Pancreas (tissue), 10 donors: ENCODE data around the gene ADAMTS14. TPM values are rescaled to one million over a fixed set of nuclear protein-coding genes. Genes with fewer than 3 reads are reported as not detected.

Experiments used
- ATAC-seq, 4 donors: fragments of 200-7000 bp; cut with Tn5 transposase; one replicate each; pipeline versions ENCODE4 v1.8.0 to v1.9.1; 2020; ENCODE audit warnings: mild to moderate bottlenecking in 4 of 4, moderate library complexity in 4 of 4
- DNase-seq, 6 donors: peaks; one replicate each; pipeline ENCODE4 v3.0.0-alpha.2; 2020
- FAIRE-seq: peaks from 2 replicates; lab custom pipeline; 2012; peaks lifted over from hg19 to GRCh38; lab: Jason Lieb, UNC
- H3K27ac ChIP-seq, 4 donors: fragments of 200-600 bp; sonication (generic); 1 replicate in 3 of 4; 2 replicates in 1 of 4; pipeline versions ENCODE4 v1.5.0 to v1.8.0; 2020
- H3K27me3 ChIP-seq, 4 donors: fragments of 200-600 bp; one replicate each; pipeline ENCODE4 v1.8.0; 2021
- H3K36me3 ChIP-seq, 3 donors: fragments of 200-600 bp; sonication (generic) in 1 of 3; one replicate each; pipeline versions ENCODE4 v1.5.0 to v1.8.0; 2020 to 2021
- H3K4me1 ChIP-seq, 3 donors: fragments of 200-600 bp; one replicate each; pipeline ENCODE4 v1.8.0; 2021
- H3K4me3 ChIP-seq, 4 donors: fragments of 200-600 bp; sonication (generic) in 2 of 4; one replicate each; pipeline versions ENCODE4 v1.5.0 to v1.8.0; 2020 to 2021
- H3K9me3 ChIP-seq, 4 donors: fragments of 200-600 bp; one replicate each; pipeline ENCODE4 v1.8.0; 2021
- CTCF ChIP-seq, 4 donors: fragments of 200-600 bp; sonication (generic) in 3 of 4; IDR thresholded peaks; one replicate each; pipeline versions ENCODE4 v1.5.0 to v1.8.0; 2021; ENCODE audit warnings: antibody characterized with exemption in 4 of 4
- WGBS, 2 donors: extraction: QIAGEN DNeasy Blood & Tissue Kit; methylation state at CpG; one replicate each; pipeline ENCODE4 v1.1.7; 2013; 5-methylcytosine and 5-hydroxymethylcytosine counted together
- intact Hi-C, 3 donors: fragments of 100-400 bp; cut with DNase I; formaldehyde crosslinking; loops; one replicate each; pipeline versions ENCODE4 v1.11.1 to v1.14.2; 2022
- polyA plus RNA-seq, 2 donors: library from polyadenylated mRNA; stranded (reverse); fragments of 200-250 nt; gene quantifications; one replicate each; pipeline ENCODE4 v1.2.3, GENCODE V29; 2013
- total RNA-seq, 6 donors: library from RNA; stranded (reverse); fragmentation: NEBNext Ultra II Directional in 4 of 6; extraction: Animal tissue kit (Norgen Biotek cat#: 25700) in 4 of 6; gene quantifications; one replicate each; pipeline versions ENCODE4 v1.2.1 to v1.2.4, GENCODE V29; 2021 to 2023
- donor health status: healthy with polysubstance abuse.
- donor health status: DM: no; HTN: no; CAD: no; lungs with moderate emphysema.
- donor health status: DM: no; HTN: no; CAD: no.
- donor health status: control.
- donor health status: control.
- donor health status: Bipolar disorder and iron deficiency.
- donor health status: DM: yes; HTN: yes; CAD: no.
- donor health status: DM: no; HTN: no; CAD: no.
- donor health status: DM: no; HTN: no; CAD: no.
- donor health status: DM: yes; HTN: yes; CAD: no.

The ADAMTS14 gene
- total and polyA plus RNA-seq, 8 donors, result 0.06 to 2.2 (median 0.23) TPM; not detected in 2

GRCh38 chr10:70779511-70780369 lies 107.4 kb downstream of the ADAMTS14 start:
- 69 to 80% methylated on average over 16 of the region's 16 CpGs for WGBS, 2 donors

GRCh38 chr10:70780370-70780760 lies 108.1 kb downstream of the ADAMTS14 start:
- 80 to 90% methylated on average over 9 of the region's 9 CpGs for WGBS, 2 donors
- Histone ChIP-seq H3K27me3 (no peaks in the 10 kb centered on the region), H3K4me3 (no peak overlapping the region), H3K4me1 (no peaks in the 10 kb centered on the region), H3K9me3 (no peaks in the 10 kb centered on the region), H3K36me3 (no peaks in the 10 kb centered on the region), H3K27ac (no peak overlapping the region)
- no peak for TF ChIP-seq CTCF (IDR thresholded peaks at IDR 0.05)
- DNase-seq (no peak), FAIRE-seq (no peak), ATAC-seq (no peak)
- intact Hi-C loops, result no loop called here

More at GRCh38 chr10:70779511-70780369, 107.4 kb downstream of the ADAMTS14 start:
- Histone ChIP-seq H3K36me3 (no peaks in the 10 kb centered on the region), H3K9me3 (no peaks in the 10 kb centered on the region), H3K4me1 (no peaks in the 10 kb centered on the region), H3K27me3 (no peaks in the 10 kb centered on the region), H3K27ac (no peak overlapping the region), H3K4me3 (no peak overlapping the region)
- ATAC-seq (peak in 3 of 4 donors; percentile 26 to 67 (median 63)), DNase-seq (no peak), FAIRE-seq (no peak)
- TF ChIP-seq CTCF (IDR thresholded peaks at IDR 0.05), result no peak
- intact Hi-C loops, result no loop called here

GRCh38 chr10:70780772-70781171 lies 108.5 kb downstream of the ADAMTS14 start:
- ATAC-seq (no peak), FAIRE-seq (no peak), DNase-seq (no peak)
- 76 to 86% methylated on average over 4 of the region's 4 CpGs for WGBS, 2 donors
- H3K36me3 ChIP-seq, result no peaks in the 10 kb centered on the region
- H3K27ac ChIP-seq, result no peak overlapping the region
- no peaks in the 10 kb centered on the region for H3K27me3 ChIP-seq
- TF ChIP-seq CTCF (IDR thresholded peaks at IDR 0.05), result no peak
- intact Hi-C loops, result no loop called here
- H3K9me3 ChIP-seq, result no peaks in the 10 kb centered on the region
- H3K4me1 ChIP-seq, result no peaks in the 10 kb centered on the region
- no peak overlapping the region for H3K4me3 ChIP-seq

- Histone ChIP-seq H3K9me3 (no peaks in the 10 kb centered on the region), H3K27me3 (no peaks in the 10 kb centered on the region), H3K36me3 (no peaks in the 10 kb centered on the region), H3K4me1 (no peaks in the 10 kb centered on the region), H3K4me3 (no peak overlapping the region), H3K27ac (no peak overlapping the region)
- WGBS, 2 donors, result 88 to 96% methylated on average over 8 of the region's 8 CpGs
- intact Hi-C loops, result no loop called here
- DNase-seq (no peak), ATAC-seq (no peak), FAIRE-seq (no peak)
- no peak for TF ChIP-seq CTCF (IDR thresholded peaks at IDR 0.05)
Observed at GRCh38 chr10:70781461-70782051, 109.2 kb downstream of the ADAMTS14 start.
